GM12878 (cell line): ENCODE measurements around the gene ACTL10. TPM values are rescaled to one million over a fixed set of nuclear protein-coding genes. Genes with fewer than 3 reads are reported as not detected.

ENCODE experiments used
- ATAC-seq: fragments of 200-7000 bp; cut with Tn5 transposase; 3 replicates; pipeline ENCODE4 v1.9.1; 2020; ENCODE audit warnings: mild to moderate bottlenecking, moderate library complexity
- BruUV-seq: library from RNA; stranded (reverse); fragments of 400-500 nt; replicated peaks from 2 replicates; lab custom pipeline; 2021; lab: Mats Ljungman, UMichigan
- CTCF ChIA-PET: fragments of 300-600 bp; sonication (Branson Sonifier 250); formaldehyde crosslinking; extraction: SDS; loops from one replicate; lab custom pipeline; 2021; ENCODE audit warnings: inconsistent platforms; lab: Yijun Ruan, JAX
- POLR2A ChIA-PET: fragments of 350-600 bp; formaldehyde crosslinking; extraction: SDS; loops from one replicate; lab custom pipeline; 2021; ENCODE audit warnings: inconsistent platforms; lab: Charles Lee
- RAD21 ChIA-PET: fragments of 300-600 bp; sonication (Branson Sonifier 250); formaldehyde crosslinking; loops from one replicate; lab custom pipeline; 2023; ENCODE audit warnings: antibody characterized with exemption; ENCODE audit not compliant: unreplicated experiment; lab: Charles Lee
- SMC1A ChIA-PET: fragments of 300-600 bp; sonication (Branson Sonifier 250); formaldehyde crosslinking; loops from one replicate; lab custom pipeline; 2023; ENCODE audit not compliant: unreplicated experiment, uncharacterized antibody; lab: Charles Lee
- DNase-seq: peaks from one replicate; pipeline ENCODE4 v3.0.0-alpha.2; 2011; ENCODE audit warnings: low read depth, low spot score
- FAIRE-seq: peaks from 3 replicates; lab custom pipeline; 2011; peaks lifted over from hg19 to GRCh38; lab: Jason Lieb, UNC
- H2AFZ ChIP-seq: 2 replicates; pipeline ENCODE4 v1.6.0; 2011; ENCODE audit warnings: low read depth, low read length, control low read depth; ENCODE audit not compliant: control insufficient read depth
- H3K27ac ChIP-seq: 2 replicates; pipeline ENCODE4 v1.5.1; 2011; ENCODE audit warnings: control low read depth; ENCODE audit not compliant: control insufficient read depth, insufficient read depth
- H3K27me3 ChIP-seq, 2 experiments: replicated peaks in 1 of 2; 2 replicates each; pipeline versions ENCODE4 v1.6.0 to v1.6.1; 2011; ENCODE audit warnings: low read length in 1 of 2; ENCODE audit not compliant: control insufficient read depth in 2 of 2, insufficient read depth in 2 of 2
- H3K36me3 ChIP-seq, 2 experiments: 2 replicates each; pipeline ENCODE4 v1.5.1; 2011; ENCODE audit warnings: low read length in 1 of 2; ENCODE audit not compliant: control insufficient read depth in 2 of 2, insufficient read depth in 2 of 2
- H3K4me1 ChIP-seq: 2 replicates; pipeline ENCODE4 v1.6.1; 2011; ENCODE audit warnings: mild to moderate bottlenecking, low read length, moderate library complexity, mixed read lengths; ENCODE audit not compliant: control insufficient read depth, insufficient read depth
- H3K4me2 ChIP-seq: 2 replicates; pipeline ENCODE4 v1.6.0; 2011; ENCODE audit warnings: control low read depth; ENCODE audit not compliant: control insufficient read depth, insufficient read depth
- H3K4me3 ChIP-seq: fragments of 200-600 bp; sonication (generic); 2 replicates; pipeline ENCODE4 v1.5.1; 2016
- H3K79me2 ChIP-seq: 2 replicates; pipeline ENCODE4 v1.6.0; 2011; ENCODE audit warnings: low read length; ENCODE audit not compliant: control insufficient read depth, insufficient read depth
- H3K9ac ChIP-seq: 2 replicates; pipeline ENCODE4 v1.8.0; 2011; ENCODE audit warnings: low read length, control low read depth, mixed read lengths; ENCODE audit not compliant: control insufficient read depth, insufficient read depth
- H3K9me3 ChIP-seq: replicated peaks from 3 replicates; pipeline ENCODE4 v1.5.1; 2011; ENCODE audit warnings: mild to moderate bottlenecking, low read length; ENCODE audit not compliant: control insufficient read depth, insufficient read depth
- H4K20me1 ChIP-seq: 2 replicates; pipeline ENCODE4 v1.6.0; 2011; ENCODE audit not compliant: control insufficient read depth, insufficient read depth
- CEBPZ ChIP-seq: fragments of 150-350 bp; IDR thresholded peaks from 2 replicates; pipeline ENCODE4 v1.6.1; 2016; ENCODE audit warnings: low read depth, low read length
- CREB1 ChIP-seq: IDR thresholded peaks from 2 replicates; pipeline ENCODE4 v1.6.1; 2012; ENCODE audit warnings: low read depth, mild to moderate bottlenecking, inconsistent platforms
- E4F1 ChIP-seq: fragments of 450-650 bp; IDR thresholded peaks from 2 replicates; pipeline ENCODE4 v1.6.1; 2018; ENCODE audit warnings: borderline replicate concordance, mild to moderate bottlenecking; ENCODE audit not compliant: partially characterized antibody
- KDM1A ChIP-seq: fragments of 200-600 bp; sonication (generic); IDR thresholded peaks from 2 replicates; pipeline ENCODE4 v1.6.1; 2016; ENCODE audit warnings: borderline replicate concordance
- MEF2A ChIP-seq: IDR thresholded peaks from 2 replicates; pipeline ENCODE4 v1.6.1; 2011; ENCODE audit warnings: low read depth, mild to moderate bottlenecking, low read length, moderate library complexity; ENCODE audit not compliant: insufficient read depth
- NRF1 ChIP-seq: conservative IDR thresholded peaks from 2 replicates; pipeline ENCODE4 v1.6.1; 2011; ENCODE audit warnings: mild to moderate bottlenecking, low read depth, low read length, improper control_type of control experiment
- PML ChIP-seq: IDR thresholded peaks from 2 replicates; pipeline ENCODE4 v1.6.1; 2012; ENCODE audit warnings: low read length, inconsistent platforms
- RAD51 ChIP-seq: fragments of 450-650 bp; IDR thresholded peaks from 2 replicates; pipeline ENCODE4 v1.6.1; 2016; ENCODE audit warnings: moderate library complexity, mild to moderate bottlenecking, inconsistent platforms
- RB1 ChIP-seq: fragments of 450-650 bp; formaldehyde crosslinking; IDR thresholded peaks from 2 replicates; pipeline ENCODE4 v1.6.1; 2017; ENCODE audit warnings: mild to moderate bottlenecking, borderline replicate concordance
- RBBP5 ChIP-seq: fragments of 200-600 bp; sonication (generic); conservative IDR thresholded peaks from 2 replicates; pipeline ENCODE4 v1.6.1; 2016
- SP1 ChIP-seq: IDR thresholded peaks from one replicate; pipeline ENCODE4 v1.6.1; 2011; ENCODE audit warnings: low read depth, low read length
- STAT1 ChIP-seq: fragments of 450-650 bp; conservative IDR thresholded peaks from 2 replicates; pipeline ENCODE4 v1.6.1; 2014; ENCODE audit warnings: antibody characterized with exemption, mild to moderate bottlenecking
- ZBTB4 ChIP-seq: fragments of 450-650 bp; formaldehyde crosslinking; IDR thresholded peaks from 2 replicates; pipeline ENCODE4 v1.4.0; 2022; ENCODE audit warnings: mild to moderate bottlenecking, moderate library complexity
- ZSCAN29 ChIP-seq: fragments of 450-650 bp; IDR thresholded peaks from 2 replicates; pipeline ENCODE4 v1.6.1; 2017; ENCODE audit warnings: mild to moderate bottlenecking, moderate library complexity
- WGBS: methylation state at CpG from one replicate; pipeline ENCODE4 v1.1.6; 2016; ENCODE audit warnings: low lambda C conversion rate; ENCODE audit not compliant: insufficient replicate concordance, insufficient coverage; ENCODE audit errors: missing lambda C conversion rate; 5-methylcytosine and 5-hydroxymethylcytosine counted together
- in situ Hi-C: fragments of 300-500 bp; cut with MboI; formaldehyde crosslinking; loops from 9 replicates; pipeline ENCODE4 v1.14.3; 2018; ENCODE audit warnings: mixed read lengths
- intact Hi-C: fragments of 100-400 bp; cut with micrococcal nuclease; formaldehyde crosslinking; loops from one replicate; pipeline ENCODE4 v1.14.2; 2022; ENCODE audit not compliant: unreplicated experiment
- polyA plus RNA-seq, 11 experiments: library from polyadenylated mRNA; depleted of rRNA in 4 of 11; unstranded in 6 of 11; stranded (reverse) in 5 of 11; fragments of >200 nt; fragmentation: Nextera tagmentation in 4 of 11; fragmentation: Illumina TruSeq in 1 of 11; extraction: Ambion mirVana in 4 of 11; extraction: Trizol in 1 of 11; gene quantifications; 1 replicate in 1 of 11; 2 replicates in 10 of 11; pipeline versions ENCODE4 v1.2.1 to v1.2.3, GENCODE V29; 2011 to 2016; ENCODE audit warnings: inconsistent platforms in 2 of 11, missing spikeins in 2 of 11, low read depth in 1 of 11
- total RNA-seq, 4 experiments: library from RNA; depleted of rRNA in 3 of 4; stranded (reverse); fragments of >200 nt in 3 of 4; fragmentation: Illumina TruSeq in 1 of 4; extraction: Trizol in 1 of 4; gene quantifications; 2 replicates each; pipeline versions ENCODE4 v1.2.1 to v1.2.3, GENCODE V29; 2013 to 2021

The ACTL10 gene
- total and polyA plus RNA-seq, 10 of the 15 experiments (the other 5 are each of a cell fraction or from before 2014, with no cell fraction given), result 0.12 to 5.0 (median 0.89) TPM

- Histone ChIP-seq H3K79me2 (no peaks in the 10 kb centered on the region), H3K4me1 (peaks cover 8% of the 10 kb centered on the region), H3K4me2 (no peak overlapping the region), H3K27me3 (peaks cover 0 to 2% of the 10 kb centered on the region in 2 experiments; a peak in 1 of 4 replicates), H4K20me1 (no peaks in the 10 kb centered on the region), H3K9ac (no peak overlapping the region), H2AFZ (no peak overlapping the region), H3K36me3 (no peaks in the 10 kb centered on the region)
- no TSS peak for BruUV-seq
- in situ Hi-C loops (no loop called here), intact Hi-C loops (no loop called here)
- ChIA-PET POLR2A (no interaction called here), SMC1A (no interaction called here), CTCF (interaction anchor here (0.9 kb wide), 1 partner anchor 8 kb away, joined by 3 read pairs; no protein-coding TSS in a partner anchor)
- FAIRE-seq (no peak), DNase-seq (no peak)
- no peak for TF ChIP-seq E4F1
- no peak for TF ChIP-seq PML
- TF ChIP-seq MEF2A, result no peak
- TF ChIP-seq RBBP5, result no peak
- no peak for TF ChIP-seq KDM1A
- no peak for TF ChIP-seq RAD51
- no peak for TF ChIP-seq CEBPZ
- TF ChIP-seq CREB1, result no peak
- no peak for TF ChIP-seq ZSCAN29
- TF ChIP-seq STAT1, result no peak
- TF ChIP-seq RB1, result no peak
- no peak for TF ChIP-seq SP1
- no peak for TF ChIP-seq ZBTB4
- TF ChIP-seq NRF1, result no peak
- TF ChIP-seq, all 136 proteins: peak for 0
- WGBS, result 93% methylated on average over 4 of the region's 4 CpGs
- RAD21 ChIA-PET, result no interaction called here
- Histone ChIP-seq H3K4me3 (no peak overlapping the region), H3K9me3 (no peaks in the 10 kb centered on the region), H3K27ac (no peak overlapping the region)
- ATAC-seq, result no peak
Measured at GRCh38 chr20:33658929-33659328, 7.8 kb upstream of the ACTL10 start.
